Transverse colon (tissue), 4 donors: ENCODE data around the gene P2RY12. TPM values are rescaled to one million over a fixed set of nuclear protein-coding genes. Genes with fewer than 3 reads are reported as not detected.

Experiments used
- DNase-seq: peaks from one replicate; pipeline ENCODE4 v3.0.0-alpha.2; 2019
- H3K27ac ChIP-seq, 4 donors: fragments of 200-600 bp; sonication (generic); 2 replicates each; pipeline ENCODE4 v1.5.1; 2016 to 2018; ENCODE audit warnings: inconsistent platforms in 4 of 4
- H3K27me3 ChIP-seq: fragments of 200-600 bp; sonication (generic); 2 replicates; pipeline ENCODE4 v1.5.1; 2017; ENCODE audit warnings: inconsistent platforms
- H3K36me3 ChIP-seq, 4 donors: fragments of 200-600 bp; sonication (generic); 2 replicates each; pipeline ENCODE4 v1.5.1; 2017 to 2019; ENCODE audit warnings: inconsistent platforms in 4 of 4
- H3K4me1 ChIP-seq, 4 donors: fragments of 200-600 bp; sonication (generic); 2 replicates each; pipeline ENCODE4 v1.5.1; 2017 to 2020; ENCODE audit warnings: inconsistent platforms in 4 of 4
- H3K4me3 ChIP-seq, 4 donors: fragments of 200-600 bp; sonication (generic); 1 replicate in 1 of 4; 2 replicates in 3 of 4; pipeline versions ENCODE4 v1.5.1 to v1.6.1; 2017 to 2019; ENCODE audit warnings: inconsistent platforms in 4 of 4
- H3K9me3 ChIP-seq, 2 donors: fragments of 200-600 bp; sonication (generic); 2 replicates each; pipeline ENCODE4 v1.5.1; 2017 to 2019; ENCODE audit warnings: inconsistent platforms in 2 of 2
- EP300 ChIP-seq: sonication (generic); formaldehyde crosslinking; IDR thresholded peaks from one replicate; pipeline ENCODE4 v1.6.1; 2017; ENCODE audit warnings: antibody characterized with exemption, low read depth
- POLR2A ChIP-seq: fragments of 450-650 bp; IDR thresholded peaks from one replicate; pipeline ENCODE4 v1.6.1; 2016; ENCODE audit warnings: antibody characterized with exemption, mild to moderate bottlenecking, moderate library complexity
- POLR2AphosphoS5 ChIP-seq, 3 donors: sonication (generic); formaldehyde crosslinking; IDR thresholded peaks; one replicate each; pipeline ENCODE4 v1.6.1; 2016; ENCODE audit warnings: antibody characterized with exemption in 3 of 3
- WGBS, 2 donors: methylation state at CpG; one replicate each; pipeline ENCODE4 v1.1.5; 2018; ENCODE audit warnings: low coverage in 1 of 2; 5-methylcytosine and 5-hydroxymethylcytosine counted together
- in situ Hi-C, 4 donors: fragments of 200-750 bp; cut with MboI; loops; one replicate each; pipeline versions ENCODE4 v1.15.0 to v1.15.1; 2017; ENCODE audit warnings: low sequenced_read_pairs in 3 of 4, low pct_ligation_motif_present in 1 of 4, low pct_unique_long_range_greater_than_20kb in 1 of 4
- intact Hi-C: fragments of 100-400 bp; cut with DNase I; formaldehyde crosslinking; loops from one replicate; pipeline ENCODE4 v1.15.1; 2023; ENCODE audit warnings: low total_unique reads
- total RNA-seq, 4 donors: library from RNA; depleted of rRNA; stranded (reverse); fragments of >200 nt; gene quantifications; one replicate each; pipeline ENCODE4 v1.1.0, GENCODE V29; 2016
- TF ChIP-seq, protein P1 (sequence below), 5 experiments: fragments of 200-600 bp in 3 of 5; fragments of 450-650 bp in 2 of 5; sonication (generic) in 3 of 5; IDR thresholded peaks; 1 replicate in 2 of 5; 2 replicates in 3 of 5; pipeline ENCODE4 v1.5.1; 2016 to 2017; ENCODE audit warnings: antibody characterized with exemption in 5 of 5, inconsistent platforms in 3 of 5, mild to moderate bottlenecking in 2 of 5, moderate library complexity in 1 of 5

Gene P2RY12
- total RNA-seq, 4 donors from 2014 or later: 1.1 to 1.4 TPM; not detected in 2

- intact Hi-C loops (no loop called here), in situ Hi-C loops (no loop called here)
- H3K27ac ChIP-seq: peak overlapping the region; percentile 42 to 57 (median 50)
- no peak overlapping the region for H3K4me3 ChIP-seq
- TF ChIP-seq, protein P1, sequence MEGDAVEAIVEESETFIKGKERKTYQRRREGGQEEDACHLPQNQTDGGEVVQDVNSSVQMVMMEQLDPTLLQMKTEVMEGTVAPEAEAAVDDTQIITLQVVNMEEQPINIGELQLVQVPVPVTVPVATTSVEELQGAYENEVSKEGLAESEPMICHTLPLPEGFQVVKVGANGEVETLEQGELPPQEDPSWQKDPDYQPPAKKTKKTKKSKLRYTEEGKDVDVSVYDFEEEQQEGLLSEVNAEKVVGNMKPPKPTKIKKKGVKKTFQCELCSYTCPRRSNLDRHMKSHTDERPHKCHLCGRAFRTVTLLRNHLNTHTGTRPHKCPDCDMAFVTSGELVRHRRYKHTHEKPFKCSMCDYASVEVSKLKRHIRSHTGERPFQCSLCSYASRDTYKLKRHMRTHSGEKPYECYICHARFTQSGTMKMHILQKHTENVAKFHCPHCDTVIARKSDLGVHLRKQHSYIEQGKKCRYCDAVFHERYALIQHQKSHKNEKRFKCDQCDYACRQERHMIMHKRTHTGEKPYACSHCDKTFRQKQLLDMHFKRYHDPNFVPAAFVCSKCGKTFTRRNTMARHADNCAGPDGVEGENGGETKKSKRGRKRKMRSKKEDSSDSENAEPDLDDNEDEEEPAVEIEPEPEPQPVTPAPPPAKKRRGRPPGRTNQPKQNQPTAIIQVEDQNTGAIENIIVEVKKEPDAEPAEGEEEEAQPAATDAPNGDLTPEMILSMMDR (IDR thresholded peaks at IDR 0.05): no peak
- TF ChIP-seq EP300: no peak
- TF ChIP-seq POLR2A: no peak
- TF ChIP-seq POLR2AphosphoS5 (IDR thresholded peaks at IDR 0.05): no peak
- no peaks in the 10 kb centered on the region for H3K27me3 ChIP-seq
- no peak for DNase-seq
- WGBS, 2 donors: 56 to 70% methylated on average over 5 of the region's 5 CpGs
- peaks cover 0 to 29% (median 8%) of the 10 kb centered on the region in 4 donors for H3K4me1 ChIP-seq
- H3K9me3 ChIP-seq: no peaks in the 10 kb centered on the region
- no peaks in the 10 kb centered on the region for H3K36me3 ChIP-seq
Measured at GRCh38 chr3:151382671-151383070, 1.9 kb downstream of the P2RY12 start.

DNA sequence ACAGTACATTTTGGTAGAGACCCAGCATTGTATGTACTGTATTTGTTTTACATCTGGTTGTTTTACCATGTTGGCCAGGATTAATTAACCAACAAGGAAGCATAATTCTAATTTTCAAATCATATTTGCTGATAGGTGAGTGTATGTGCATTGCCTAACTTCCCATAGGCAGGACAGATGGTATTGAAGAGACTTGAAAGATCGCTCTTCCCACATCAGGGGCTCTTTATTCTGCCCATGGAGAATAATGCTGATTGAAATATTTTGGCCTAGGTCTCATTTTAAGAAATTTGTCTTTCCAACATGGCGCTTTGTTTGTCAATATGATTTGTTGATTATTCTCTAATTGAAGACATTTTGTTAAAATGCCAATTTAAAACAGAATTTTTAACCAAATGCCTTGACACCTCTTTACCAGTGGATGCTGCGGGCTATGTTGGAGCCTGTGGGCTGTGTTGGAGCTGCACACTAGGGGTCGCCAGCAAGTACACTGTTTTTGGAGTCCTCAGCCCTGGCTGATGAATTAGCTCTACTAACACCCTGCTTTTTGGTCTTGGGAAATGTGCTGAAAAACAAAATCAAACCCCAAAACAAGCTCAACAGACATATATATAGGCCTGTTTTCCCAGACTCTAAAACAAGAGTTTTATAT lies 5.3 kb downstream of the P2RY12 start:
- 64 to 81% methylated on average over 4 of the region's 4 CpGs for WGBS, 2 donors

GRCh38 chr3:151377768-151378385 lies 6.7 kb downstream of the P2RY12 start:
- no peaks in the 10 kb centered on the region for H3K36me3 ChIP-seq
- no peak for DNase-seq
- intact Hi-C loops: no loop called here
- H3K4me1 ChIP-seq: peaks cover 0 to 10% (median 3%) of the 10 kb centered on the region in 4 donors
- no peak for TF ChIP-seq EP300
- TF ChIP-seq, protein P1 (IDR thresholded peaks at IDR 0.05): no peak
- no peak for TF ChIP-seq POLR2A
- TF ChIP-seq POLR2AphosphoS5 (IDR thresholded peaks at IDR 0.05): no peak
- H3K9me3 ChIP-seq: no peaks in the 10 kb centered on the region
- in situ Hi-C loops: no loop called here
- H3K27me3 ChIP-seq: no peaks in the 10 kb centered on the region
- no peak overlapping the region for H3K27ac ChIP-seq
- H3K4me3 ChIP-seq: no peak overlapping the region
- 63 to 76% methylated on average over 8 of the region's 8 CpGs for WGBS, 2 donors

More for the DNA sequence above, 5.3 kb downstream of the P2RY12 start:
- Histone ChIP-seq H3K9me3 (no peaks in the 10 kb centered on the region), H3K4me3 (no peak overlapping the region), H3K27ac (no peak overlapping the region), H3K27me3 (no peaks in the 10 kb centered on the region), H3K36me3 (no peaks in the 10 kb centered on the region), H3K4me1 (peaks cover 0 to 22% (median 7%) of the 10 kb centered on the region in 4 donors)
- intact Hi-C loops: no loop called here
- peak; percentile 11 for DNase-seq
- in situ Hi-C loops: no loop called here
- TF ChIP-seq EP300: no peak
- TF ChIP-seq, protein P1 (IDR thresholded peaks at IDR 0.05): peak in 2 of 5 experiments; percentile 10 to 14

- Histone ChIP-seq H3K36me3 (no peaks in the 10 kb centered on the region), H3K27me3 (no peaks in the 10 kb centered on the region), H3K9me3 (no peaks in the 10 kb centered on the region), H3K27ac (no peak overlapping the region), H3K4me1 (no peaks in the 10 kb centered on the region), H3K4me3 (no peak overlapping the region)
- in situ Hi-C loops: no loop called here
- 69 to 91% methylated on average over 4 of the region's 4 CpGs for WGBS, 2 donors
- DNase-seq: no peak
- intact Hi-C loops: no loop called here
- TF ChIP-seq EP300: no peak
- TF ChIP-seq, protein P1 (IDR thresholded peaks at IDR 0.05): no peak
- no peak for TF ChIP-seq POLR2A
- no peak for TF ChIP-seq POLR2AphosphoS5 (IDR thresholded peaks at IDR 0.05)
Measured at GRCh38 chr3:151372063-151372820, 12.3 kb downstream of the P2RY12 start.
